Activated T-cell treated with anti-CD3 and anti-CD28 coated beads for 24 hours (primary cell): ENCODE measurements around the gene DIP2C.
"Not testable (repeated sequence)": the region's sequence is repeated elsewhere in the genome, so short reads cannot be mapped to it uniquely, and the experiment has no call there.

Experiments
- DNase-seq: peaks from one replicate; pipeline ENCODE4 v3.0.0-alpha.2; 2020; ENCODE audit warnings: low read depth

Gene DIP2C

DNA sequence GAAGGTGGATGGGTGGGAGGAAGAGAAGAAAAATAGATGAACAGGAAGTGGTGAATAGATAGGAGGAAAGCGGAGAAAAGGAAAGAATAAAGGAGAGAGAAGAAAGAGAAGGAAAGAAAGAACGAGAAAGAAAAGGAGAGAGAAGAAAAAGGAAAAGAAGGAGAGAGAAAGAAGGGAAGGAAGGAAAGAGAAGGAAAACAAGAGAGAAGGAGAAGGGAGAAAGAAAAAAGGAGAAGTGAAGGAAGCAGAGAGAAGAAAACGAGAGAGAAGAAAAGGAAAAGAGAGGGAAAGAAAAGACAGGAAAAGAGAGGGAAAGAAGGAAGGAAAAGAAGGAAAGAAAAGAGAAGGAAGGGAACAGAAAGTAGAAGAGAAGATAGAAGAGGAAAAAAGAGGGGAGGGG is 211.8 kb downstream of the DIP2C start:
- DNase-seq, result no peak

DNA sequence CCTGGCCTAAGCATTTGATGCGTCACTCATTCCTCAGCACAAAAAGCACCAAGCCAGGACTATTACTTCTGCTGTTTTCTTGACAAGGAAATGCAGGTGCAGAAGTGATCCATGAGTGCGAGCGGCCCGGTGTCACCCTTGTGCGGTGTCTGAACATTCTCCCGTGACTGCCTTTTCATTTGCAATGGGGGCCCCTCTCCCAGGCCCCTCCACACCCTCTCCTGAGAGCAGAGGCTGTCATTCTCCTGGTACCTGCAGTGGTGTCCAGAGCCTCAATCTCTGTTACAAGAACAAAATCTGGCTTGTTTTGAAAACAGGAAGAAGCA is 213.1 kb downstream of the DIP2C start:
- no peak for DNase-seq

DNA sequence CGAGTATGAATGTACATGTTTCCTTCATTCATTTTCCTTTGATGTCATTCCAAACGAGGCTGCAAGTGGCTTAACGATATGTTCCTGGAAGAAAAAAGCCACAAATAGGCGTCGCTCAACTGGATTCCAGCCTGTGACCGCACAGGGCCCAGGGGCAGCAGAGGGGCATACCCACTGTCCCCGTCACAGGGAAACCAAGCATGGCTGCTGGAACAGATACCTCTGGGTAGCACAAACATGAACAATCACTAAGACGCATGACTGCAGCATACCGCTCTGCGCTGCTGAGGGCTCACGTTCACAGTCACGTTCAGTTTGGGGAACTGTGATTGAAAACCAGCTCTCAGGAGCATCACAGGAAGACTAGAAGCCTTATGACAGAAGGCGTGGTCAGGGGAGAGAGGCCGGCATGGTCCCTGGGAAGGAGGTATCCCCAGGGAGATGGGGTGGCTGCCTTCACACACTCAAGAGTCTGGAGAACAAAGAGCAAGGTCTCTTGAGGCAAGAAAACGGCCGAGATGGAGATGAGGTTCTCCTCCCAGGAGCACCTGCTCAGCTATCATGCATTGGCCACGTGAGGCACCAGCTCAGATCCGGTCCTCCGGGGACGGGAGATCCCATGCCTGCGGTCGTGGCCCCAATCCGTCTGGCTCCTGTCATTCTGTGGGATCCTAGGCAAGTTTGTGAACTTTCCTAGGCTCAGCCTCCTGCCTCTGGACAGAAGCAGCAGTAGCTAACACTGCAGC is 213.6 kb downstream of the DIP2C start:
- no peak for DNase-seq

DNA sequence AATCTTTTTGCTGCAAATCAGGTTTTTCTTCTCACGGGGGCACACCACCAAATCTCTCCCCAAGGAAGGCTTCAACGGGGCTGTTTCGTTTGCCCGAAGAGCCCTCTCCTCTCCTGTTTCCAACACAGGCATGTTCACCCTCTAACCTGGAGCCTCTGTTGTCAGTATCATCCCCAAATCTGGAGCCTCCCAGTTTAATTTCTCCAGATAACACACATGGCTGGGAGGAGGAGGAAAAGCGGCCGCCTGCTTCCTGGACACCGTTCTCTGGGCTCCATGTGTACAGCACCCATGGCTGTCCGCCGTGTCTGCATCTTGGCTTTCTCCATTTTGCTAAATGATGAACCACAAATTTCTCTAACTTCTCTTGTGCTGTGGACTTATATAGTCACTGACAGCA is 214.5 kb downstream of the DIP2C start:
- no peak for DNase-seq

DNA sequence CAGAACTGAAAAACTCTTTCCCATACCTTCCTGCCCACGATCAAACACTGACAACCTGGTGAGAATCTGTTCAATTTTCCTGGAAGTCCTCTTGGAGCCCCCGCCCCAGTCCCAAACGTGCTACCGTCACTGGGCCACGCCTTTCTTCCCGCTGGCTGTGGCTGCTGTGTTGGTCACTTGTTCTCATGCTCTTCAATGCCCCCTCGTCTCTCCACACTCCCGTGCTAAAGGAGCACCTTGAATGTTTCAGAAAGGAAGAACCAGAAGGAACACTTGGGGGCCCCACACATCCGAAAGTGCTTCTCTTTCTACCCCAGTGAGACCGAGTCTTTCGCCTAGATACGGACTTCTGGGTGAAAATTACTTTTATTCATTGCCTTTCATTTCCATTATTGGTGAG is 215.1 kb downstream of the DIP2C start:
- DNase-seq, result no peak

DNA sequence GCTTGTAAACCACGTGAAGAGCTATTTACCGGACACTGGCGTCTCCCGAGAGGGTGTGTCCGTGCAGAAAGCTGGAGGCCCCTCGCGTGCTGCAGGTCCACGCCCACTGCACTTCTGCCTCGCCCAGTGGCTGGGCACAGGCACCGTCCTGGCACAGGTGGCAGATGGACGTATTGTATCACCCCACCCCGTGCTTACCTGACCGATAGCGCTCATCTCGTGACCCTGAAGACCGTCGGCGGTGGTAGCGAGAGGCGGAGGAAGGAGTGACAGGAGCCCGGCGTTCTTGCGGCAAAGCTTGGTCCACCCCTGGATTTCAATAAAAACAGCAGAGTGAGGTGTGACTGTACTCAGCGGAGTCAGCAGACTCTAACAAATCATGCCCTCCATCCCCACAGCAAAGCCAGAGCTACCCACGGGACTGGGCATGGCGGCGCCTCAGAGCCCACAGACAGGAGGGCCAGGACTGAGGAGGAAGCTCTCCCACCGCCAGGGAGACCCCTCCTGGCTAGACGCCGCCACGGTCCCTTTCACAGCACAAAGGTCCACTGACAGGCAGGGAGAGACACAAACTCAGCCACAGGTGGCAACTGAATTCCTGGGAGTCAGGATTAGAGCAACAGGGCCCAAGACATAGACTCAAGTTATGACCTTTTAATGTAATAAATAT is 217.1 kb downstream of the DIP2C start:
- DNase-seq, result no peak

DNA sequence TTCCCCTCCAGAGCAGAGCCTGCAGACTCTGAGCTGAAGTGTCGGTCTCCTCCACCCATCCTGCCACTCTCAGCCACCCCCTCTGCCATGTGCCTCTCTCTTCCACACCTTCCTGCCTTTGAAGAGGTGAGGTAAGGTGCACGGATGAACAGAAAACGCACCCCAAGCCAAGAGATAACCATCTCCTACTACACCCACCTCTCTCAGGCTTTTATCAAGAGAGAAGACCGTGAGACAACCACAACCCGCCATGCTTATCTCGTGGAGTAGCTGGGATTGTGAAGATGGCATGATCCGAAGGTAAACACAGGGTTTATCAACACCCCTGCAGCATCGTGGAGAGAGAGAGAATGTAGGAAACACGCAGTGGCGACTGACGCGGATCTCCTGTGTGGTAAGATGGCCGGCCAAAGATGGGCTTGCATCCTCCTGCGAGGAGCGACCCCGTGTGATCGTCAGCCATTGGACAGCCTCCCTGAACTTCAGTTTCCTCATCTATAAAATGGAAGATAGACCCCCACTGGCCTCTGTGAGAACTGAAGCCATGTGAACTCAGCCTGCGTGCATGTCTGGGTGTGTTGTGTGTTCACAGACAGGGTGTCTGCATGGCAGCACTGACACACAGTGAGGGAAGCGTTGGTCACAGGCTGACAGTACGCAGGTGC is 219.0 kb downstream of the DIP2C start:
- no peak for DNase-seq

DNA sequence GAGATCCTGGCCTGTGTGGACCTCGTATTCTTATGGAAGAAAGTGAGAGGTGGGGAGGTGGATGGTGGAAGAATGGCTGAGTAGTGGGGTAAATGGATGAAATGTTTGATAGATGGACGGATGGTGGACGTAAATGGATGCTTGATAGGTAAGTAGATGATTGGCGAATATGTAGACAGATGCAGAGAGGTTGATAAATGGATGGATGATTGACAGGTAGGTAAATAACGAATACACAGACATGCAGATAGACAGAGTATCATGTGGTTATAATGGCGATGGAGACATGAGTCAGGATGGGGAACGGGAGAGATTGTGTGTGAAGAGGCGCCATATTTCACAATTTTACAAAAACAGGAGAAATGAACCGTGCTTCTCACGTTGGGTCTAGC is 219.5 kb downstream of the DIP2C start:
- DNase-seq, result no peak

DNA sequence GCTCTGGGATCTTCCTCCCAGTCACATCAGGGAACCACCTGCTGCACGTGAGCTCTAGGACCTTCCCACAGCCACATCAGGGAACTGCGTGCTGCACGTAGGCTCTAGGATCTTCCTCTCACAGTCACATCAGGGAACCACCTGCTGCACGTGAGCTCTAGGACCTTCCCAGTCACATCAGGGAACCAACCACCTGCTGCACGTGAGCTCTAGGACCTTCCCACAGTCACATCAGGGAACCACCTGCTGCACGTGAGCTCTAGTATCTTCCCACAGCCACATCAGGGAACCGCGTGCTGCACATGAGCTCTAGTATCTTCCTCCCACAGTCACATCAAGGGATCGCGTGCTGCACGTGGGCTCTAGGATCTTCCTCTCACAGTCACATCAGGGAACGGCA is 229.7 kb downstream of the DIP2C start:
- no peak for DNase-seq

DNA sequence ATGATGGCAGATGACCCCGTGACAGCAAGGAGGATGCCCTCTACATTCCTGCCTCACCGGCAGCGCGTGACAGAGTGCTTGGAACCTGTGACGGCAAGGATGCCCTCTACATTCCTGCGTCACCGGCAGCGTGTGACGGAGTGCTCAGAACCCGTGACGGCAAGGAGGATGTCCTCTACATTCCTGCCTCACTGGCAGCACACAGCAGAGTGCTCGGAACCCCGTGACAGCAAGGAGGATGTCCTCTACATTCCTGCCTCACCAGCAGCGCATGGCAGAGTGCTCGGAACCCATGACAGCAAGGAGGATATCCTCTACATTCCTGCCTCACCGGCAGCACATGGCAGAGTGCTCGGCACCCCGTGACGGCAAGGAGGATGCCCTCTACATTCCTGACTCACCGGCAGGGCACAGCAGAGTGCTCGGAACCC is 231.0 kb downstream of the DIP2C start:
- no peak for DNase-seq

DNA sequence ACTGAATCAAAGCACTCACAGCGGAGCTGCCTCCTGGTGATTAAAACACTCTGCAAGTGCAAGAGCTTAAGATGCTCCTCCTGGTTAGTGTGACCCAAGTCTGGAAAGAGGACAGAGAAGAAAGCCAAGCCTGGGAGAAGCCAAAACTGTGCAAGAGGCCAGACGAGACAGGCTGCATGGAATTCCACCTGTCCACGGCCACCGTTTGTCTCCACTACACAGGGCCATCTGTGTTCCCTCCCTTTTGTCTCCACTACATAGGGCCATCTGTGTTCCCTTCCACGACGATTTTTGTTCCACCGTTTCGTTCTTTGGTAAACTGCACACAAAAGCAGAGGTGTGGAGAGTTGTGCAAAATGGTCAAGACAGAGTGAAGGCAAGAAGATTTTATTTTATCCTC is 233.0 kb downstream of the DIP2C start:
- DNase-seq, result no peak

DNA sequence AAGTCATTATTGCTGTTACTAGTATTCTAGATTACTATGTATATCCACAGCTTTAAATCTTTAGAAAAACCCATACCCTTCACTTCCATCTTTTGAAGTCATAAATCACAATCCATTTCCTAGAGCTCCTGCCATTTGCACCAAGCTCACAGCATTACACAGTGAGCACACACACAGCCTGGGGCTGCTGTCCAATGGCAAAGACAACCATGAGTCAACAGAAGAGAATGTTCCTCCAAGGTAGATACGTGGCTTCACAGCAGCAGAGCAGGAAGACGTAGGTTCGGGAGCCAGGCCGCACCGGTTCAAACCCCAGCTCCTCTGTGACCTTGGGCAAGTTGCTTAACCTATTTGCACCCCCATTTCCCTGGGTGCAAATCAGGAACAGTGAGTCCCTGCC is 234.6 kb downstream of the DIP2C start:
- no peak for DNase-seq

DNA sequence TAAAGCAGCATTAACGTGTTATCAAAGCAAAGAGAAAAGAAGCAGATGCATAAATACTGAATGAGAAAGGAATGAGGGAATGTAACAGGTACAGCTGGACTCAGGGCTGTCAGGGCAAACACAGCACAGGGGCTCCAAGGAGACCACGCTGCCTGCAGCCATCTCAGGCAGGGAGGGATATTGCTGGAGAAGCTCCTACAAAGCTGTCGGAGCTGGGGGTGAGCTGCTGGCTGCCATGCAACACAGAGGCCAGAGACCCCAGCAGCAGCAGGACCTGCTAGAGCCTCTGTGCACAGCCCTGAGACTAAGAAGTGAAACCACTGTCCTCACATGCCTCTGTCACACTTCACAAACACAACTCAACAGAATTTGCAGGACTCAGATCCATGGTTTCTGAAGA is 235.8 kb downstream of the DIP2C start:
- no peak for DNase-seq

DNA sequence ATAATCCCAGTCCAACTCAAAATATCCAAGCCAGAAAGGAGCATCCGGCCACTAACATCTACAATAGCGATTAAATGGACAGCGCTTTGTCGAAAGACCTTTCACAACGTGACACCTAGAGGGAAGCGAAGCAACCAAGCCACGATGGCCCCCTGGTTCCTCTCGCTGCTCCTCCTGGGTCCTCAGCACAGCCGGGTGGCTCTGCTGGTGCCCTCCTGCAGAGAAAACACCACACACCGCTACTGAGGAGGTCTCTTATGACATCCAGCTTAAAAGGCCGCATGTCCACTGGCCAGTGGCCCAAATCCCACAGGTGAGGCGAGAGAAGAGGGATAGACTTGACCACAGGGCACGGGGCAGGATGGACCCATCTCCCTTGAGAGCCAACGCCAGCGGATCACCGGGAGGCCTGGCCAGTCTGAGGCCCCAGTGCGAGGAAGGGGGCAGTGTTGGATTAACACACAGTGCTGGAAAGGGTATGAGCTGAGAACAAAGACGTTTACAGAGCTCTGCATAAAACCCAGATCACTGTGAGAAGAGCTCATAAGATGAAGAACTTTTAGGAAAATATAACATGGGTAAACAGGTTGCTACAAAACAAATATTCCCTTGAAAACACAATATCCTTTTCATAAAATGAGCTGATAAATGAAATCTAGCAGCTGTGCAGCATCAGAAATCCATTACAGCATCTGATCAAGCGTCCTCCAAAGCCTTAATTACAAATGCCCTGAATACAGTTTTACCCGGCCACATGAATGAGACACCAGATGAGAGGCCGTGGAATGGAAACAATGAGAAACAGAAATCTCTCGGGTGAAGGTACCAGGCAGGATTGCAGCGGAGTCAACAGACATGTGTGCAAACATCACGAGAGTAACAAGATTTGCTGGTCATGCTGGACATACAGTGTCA is 236.7 kb downstream of the DIP2C start:
- no peak for DNase-seq

DNA sequence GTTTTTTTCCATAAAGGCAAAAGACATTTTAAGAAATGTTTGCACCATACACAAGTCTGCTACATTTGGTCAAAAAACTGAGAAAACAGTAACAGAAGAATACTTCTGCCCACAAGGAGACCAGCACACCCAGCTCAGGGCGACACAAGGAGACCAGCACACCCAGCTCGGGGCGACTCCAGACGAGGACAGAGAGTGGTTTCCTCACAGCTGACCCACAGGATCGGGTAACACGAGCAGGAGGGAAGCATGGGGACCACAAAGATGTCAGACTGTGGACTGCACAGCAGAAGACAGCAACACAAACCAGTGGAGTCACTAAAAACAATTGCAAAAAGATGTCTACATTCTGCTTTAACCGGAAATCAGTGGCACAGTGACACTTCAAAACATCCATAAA is 237.6 kb downstream of the DIP2C start:
- no peak for DNase-seq

DNA sequence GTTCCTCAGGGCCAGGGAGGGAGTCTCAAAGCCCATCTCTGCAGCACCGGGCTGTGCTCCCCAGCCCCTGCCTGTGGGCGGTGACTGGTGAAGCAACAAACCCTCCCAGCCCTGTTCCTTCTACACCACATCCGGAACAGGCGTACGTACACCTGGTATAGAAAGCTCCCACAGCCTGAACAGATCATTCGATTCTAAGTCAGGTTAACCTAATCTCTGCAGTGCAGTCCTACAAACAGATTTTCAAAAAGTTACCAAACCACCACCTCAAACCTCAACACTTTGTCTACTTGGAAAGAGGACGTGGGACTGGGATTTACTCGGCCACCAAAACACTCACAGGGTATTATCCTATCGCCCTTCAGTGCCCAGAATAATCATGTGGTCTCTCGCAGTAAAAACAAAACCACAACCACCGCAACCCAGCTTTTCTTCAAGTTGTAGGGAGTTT is 238.4 kb downstream of the DIP2C start:
- peak; percentile 30 for DNase-seq

DNA sequence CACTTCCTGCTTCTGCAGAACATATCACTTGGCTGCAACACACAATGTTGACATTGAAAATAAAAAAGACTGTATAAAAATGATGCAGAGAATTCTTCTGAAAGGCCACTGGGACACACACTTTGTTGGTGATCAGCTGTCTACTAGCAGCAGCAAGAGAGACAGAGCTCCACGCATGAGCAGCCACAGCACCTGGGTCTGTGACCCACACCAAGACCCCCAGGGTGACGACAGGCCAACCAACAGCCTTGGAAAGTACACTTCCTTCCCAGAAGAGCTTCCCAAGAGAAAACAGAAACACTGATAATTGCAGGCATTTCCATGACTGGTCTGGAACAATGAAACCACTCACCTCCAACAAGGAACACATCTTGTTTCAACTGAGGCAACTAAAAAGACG is 239.0 kb downstream of the DIP2C start:
- DNase-seq, result no peak

DNA sequence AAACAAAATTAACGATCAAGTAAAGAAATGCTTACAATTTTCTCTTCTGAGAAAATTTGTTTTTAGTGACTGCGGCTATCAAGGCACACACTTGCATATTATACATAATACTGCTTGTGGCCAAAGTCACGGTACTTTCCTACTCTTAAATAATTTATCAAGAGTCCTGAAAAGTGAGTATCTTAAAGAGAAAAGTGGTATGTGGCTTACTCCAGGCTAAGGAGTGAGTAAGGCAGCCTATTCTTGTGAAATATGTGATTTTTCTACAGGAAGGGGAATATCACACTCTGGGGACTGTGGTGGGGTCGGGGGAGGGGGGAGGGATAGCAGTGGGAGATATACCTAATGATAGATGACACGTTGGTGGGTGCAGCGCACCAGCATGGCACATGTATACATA is 240.1 kb downstream of the DIP2C start:
- DNase-seq, result not testable (repeated sequence)

DNA sequence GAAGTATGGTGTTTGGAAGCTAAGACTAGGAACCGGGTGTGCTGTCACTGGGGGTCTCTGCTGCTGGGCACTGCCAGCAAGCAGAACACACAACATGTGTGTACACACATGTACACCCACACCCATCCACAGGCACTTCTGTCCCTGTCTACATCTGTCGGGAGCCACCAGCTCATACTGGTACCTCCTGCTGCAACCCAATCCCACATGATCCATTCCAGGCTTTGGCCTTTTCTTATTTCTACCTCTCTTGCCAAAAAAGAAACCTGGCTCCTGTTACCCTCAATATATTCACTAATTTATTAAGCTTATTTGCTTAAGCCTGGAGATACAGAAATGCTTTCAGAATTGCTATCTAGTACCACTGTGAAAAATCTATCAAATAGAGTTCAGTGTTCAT is 246.0 kb downstream of the DIP2C start:
- DNase-seq, result no peak

DNA sequence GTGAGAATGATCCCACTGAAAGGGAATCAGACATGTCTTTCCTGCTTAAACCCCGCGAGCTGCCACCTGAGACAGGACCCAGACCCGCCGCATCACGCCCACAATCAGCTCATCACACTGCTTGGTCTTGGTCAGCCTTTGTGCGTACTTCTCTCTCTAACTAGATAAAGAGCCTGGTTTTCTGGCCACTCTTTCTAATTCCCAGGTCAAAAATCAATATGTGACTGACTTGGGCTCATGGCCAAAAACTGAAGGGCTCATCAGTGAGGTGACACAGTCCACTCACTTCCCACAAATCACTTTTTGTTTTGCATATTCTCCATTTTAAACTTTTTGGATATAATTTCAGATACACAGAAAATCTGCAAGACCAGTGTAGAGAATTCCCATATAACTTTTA is 247.3 kb downstream of the DIP2C start:
- no peak for DNase-seq

DNA sequence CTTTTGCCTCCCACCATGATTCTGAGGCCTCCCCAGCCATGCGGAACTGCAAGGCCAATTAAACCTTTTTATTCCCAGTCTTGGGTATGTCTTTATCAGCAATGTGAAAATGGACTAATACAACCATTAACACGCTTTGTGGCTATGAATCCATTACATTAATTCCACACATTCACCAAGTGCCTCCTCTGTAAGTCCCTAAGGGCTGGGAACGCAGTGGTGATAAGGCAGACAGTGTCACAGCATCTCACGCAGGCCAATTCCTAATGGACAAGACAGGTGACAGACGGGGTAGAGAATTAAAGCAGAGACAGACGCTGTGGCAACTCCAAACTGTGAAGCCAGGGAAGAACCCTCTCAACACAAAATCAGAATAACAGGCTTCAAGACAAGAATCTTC is 247.8 kb downstream of the DIP2C start:
- no peak for DNase-seq

DNA sequence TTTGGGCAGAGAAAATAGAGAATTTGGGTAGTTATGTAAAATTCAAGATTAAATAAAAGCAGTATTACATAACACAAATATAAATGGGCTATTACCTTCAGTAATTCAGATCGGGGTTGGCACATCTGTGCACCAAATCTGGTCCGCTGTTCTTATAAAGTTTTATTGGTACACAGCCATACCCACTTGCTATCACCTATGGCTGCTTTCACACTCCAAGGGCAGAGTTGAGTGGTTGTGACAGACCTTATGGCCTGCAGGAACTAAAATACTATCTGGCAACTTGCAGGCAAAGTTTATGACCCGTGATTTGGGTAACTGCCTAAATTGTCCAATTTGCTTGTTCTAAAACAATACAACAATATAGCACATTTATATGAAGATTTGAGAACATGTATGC is 249.3 kb downstream of the DIP2C start:
- DNase-seq, result no peak
